HL-60/S4 (cell line): Measurements from ENCODE around the gene ARHGEF25.
"Not testable (repeated sequence)": the region's sequence is repeated elsewhere in the genome, so short reads cannot be mapped to it uniquely, and the experiment has no call there.

ENCODE experiments used
- in situ Hi-C: fragments of 300-500 bp; cut with MboI; formaldehyde crosslinking; loops from 2 replicates; pipeline ENCODE4 v1.14.3; 2022; ENCODE audit warnings: low sequenced_read_pairs

Gene ARHGEF25

DNA sequence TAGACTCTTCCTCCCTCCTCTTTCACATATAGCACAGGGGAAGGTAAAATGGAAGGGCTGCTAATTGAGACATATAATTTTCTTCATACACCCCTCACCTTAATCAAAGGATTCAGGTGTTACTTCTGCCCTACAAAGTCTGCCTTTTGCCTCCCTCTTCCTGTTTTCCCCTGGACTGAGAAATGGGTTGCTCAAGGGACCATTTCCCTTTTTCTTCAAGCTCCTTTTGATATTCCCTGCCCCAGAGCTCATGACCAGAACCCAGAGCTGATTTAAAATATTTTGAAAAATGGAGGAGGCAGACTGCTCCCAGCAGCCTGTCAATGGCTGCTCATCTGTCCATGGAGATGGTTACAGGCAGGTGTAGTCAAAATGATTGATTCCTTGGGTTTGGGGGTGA, 26.5 kb upstream of the ARHGEF25 start:
- in situ Hi-C loops, result no loop called here

- in situ Hi-C loops, result no loop called here
Measured at GRCh38 chr12:57585156-57585555, 26.1 kb upstream of the ARHGEF25 start.

GRCh38 chr12:57586128-57586527, 25.1 kb upstream of the ARHGEF25 start:
- in situ Hi-C loops, result no loop called here

DNA sequence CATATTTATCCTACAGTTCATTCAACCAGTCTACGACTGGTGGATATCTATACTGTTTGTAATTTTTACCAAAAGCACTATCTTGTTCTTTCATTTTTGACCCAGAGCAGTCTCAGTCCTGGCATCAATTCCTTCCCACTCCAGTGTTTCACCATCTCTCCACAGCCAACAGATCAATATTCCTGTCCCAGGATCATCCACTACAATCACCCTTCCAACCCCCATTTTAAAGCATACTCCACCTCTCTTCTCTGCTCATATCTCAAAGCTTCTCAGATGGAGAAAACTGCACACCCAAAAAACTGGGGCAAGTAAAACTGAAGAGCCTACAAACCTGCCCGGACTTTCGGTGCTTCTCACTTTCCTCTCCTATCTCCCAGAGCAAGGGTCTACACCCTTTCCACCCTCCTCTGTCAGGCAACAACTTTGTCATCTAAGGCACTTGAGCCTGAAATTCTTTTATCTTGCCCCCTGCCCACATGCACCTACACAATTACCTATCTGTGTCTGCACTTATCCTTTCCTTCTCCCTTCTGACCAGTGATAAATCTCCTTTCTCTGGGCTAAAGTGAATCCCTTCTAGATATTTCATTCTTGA, 24.3 kb upstream of the ARHGEF25 start:
- in situ Hi-C loops, result no loop called here

- in situ Hi-C loops, result not testable (repeated sequence)
Measured at GRCh38 chr12:57588951-57589610, 22.2 kb upstream of the ARHGEF25 start.

- in situ Hi-C loops, result no loop called here
Measured at GRCh38 chr12:57590479-57590863, 20.8 kb upstream of the ARHGEF25 start.

DNA sequence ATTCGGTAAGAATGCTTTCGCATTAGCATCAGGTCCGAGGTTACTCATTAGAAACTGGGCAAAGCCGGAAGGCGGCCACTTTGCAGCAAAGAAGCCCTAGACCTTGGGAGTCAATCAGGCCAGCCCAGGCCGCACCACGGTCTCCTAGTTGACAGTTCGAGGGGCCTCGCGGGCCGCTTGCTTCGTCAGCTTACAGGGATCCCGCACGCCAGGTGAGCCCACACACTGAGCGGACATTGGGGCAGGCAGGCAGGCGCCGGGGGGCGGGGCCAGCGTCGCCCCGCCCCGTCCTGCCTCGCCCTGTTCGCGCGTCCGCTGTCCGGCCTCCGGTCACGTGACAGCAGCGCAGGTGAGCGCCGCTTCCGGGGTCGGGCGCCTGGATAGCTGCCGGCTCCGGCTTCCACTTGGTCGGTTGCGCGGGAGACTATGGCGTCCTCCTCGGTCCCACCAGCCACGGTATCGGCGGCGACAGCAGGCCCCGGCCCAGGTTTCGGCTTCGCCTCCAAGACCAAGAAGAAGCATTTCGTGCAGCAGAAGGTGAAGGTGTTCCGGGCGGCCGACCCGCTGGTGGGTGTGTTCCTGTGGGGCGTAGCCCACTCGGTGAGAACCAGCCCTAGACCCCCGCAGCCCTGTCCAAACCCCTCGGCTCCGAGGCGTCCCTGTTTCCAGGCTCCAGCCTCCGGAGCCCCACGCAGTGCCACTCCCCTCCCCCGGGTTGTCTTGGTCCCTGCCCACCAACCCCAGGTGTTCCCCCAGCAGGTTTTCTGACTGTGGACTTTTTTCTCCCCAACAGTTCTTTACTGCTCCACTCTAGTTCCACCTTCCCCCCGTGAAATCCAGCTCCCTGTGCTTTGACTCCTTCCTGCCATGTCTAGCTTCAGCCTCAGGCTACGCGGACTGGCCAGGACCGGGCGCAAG, 20.1 kb upstream of the ARHGEF25 start, which contains the start of gene PIP4K2C:
PIP4K2C (plus strand) TSS at position 329 of the 918 bp plus-strand sequence; CDS start at position 427, 98 bp downstream.
- in situ Hi-C loops, result no loop called here

- in situ Hi-C loops, result no loop called here
Measured at GRCh38 chr12:57591782-57592325, 19.4 kb upstream of the ARHGEF25 start.

- in situ Hi-C loops, result no loop called here
Measured at GRCh38 chr12:57592551-57593165, 18.6 kb upstream of the ARHGEF25 start.

- in situ Hi-C loops, result no loop called here
Measured at GRCh38 chr12:57593187-57593586, 18.0 kb upstream of the ARHGEF25 start.

- in situ Hi-C loops, result no loop called here
Measured at GRCh38 chr12:57600395-57600794, 10.8 kb upstream of the ARHGEF25 start.

- in situ Hi-C loops, result no loop called here
Measured at GRCh38 chr12:57602544-57602943, 8.7 kb upstream of the ARHGEF25 start.

- in situ Hi-C loops, result no loop called here
Measured at GRCh38 chr12:57603324-57603723, 7.9 kb upstream of the ARHGEF25 start.

DNA sequence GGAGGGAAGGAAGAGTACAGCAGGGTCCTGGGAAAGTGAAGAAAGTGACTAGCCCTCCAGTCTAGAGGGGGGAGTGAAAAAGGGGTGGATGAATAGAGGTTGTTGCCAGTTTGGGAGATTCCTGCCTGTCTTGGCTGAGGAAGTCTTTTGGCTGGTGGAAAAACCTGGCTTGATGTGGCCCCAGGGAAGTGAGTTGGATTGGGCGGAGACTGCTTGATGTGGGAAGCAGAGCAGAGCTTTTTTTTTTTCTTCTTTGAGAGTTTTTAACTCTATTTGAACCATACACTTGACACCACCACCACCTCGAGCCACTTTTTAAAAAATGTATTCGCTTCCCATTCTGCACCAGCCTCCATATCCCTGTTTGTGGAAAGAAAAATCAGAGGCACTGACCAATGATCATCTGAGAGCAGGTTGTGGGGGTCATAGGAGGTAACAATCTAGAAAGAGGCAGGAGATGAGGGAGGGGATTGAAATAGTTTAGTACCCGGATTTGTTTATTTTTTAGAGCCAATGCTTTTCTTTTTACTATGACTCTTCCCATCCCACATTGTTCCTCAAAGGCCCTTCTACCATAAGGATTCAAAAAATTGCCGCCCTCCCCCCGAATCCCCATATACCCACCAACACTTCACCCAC, 7.3 kb upstream of the ARHGEF25 start:
- in situ Hi-C loops, result no loop called here

GRCh38 chr12:57604454-57604991, 6.7 kb upstream of the ARHGEF25 start, which contains the start of gene DTX3:
TSS of gene DTX3 (plus strand) at chr12:57604824. CDS start at chr12:57606518, 1,694 bp downstream.
- in situ Hi-C loops, result no loop called here

DNA sequence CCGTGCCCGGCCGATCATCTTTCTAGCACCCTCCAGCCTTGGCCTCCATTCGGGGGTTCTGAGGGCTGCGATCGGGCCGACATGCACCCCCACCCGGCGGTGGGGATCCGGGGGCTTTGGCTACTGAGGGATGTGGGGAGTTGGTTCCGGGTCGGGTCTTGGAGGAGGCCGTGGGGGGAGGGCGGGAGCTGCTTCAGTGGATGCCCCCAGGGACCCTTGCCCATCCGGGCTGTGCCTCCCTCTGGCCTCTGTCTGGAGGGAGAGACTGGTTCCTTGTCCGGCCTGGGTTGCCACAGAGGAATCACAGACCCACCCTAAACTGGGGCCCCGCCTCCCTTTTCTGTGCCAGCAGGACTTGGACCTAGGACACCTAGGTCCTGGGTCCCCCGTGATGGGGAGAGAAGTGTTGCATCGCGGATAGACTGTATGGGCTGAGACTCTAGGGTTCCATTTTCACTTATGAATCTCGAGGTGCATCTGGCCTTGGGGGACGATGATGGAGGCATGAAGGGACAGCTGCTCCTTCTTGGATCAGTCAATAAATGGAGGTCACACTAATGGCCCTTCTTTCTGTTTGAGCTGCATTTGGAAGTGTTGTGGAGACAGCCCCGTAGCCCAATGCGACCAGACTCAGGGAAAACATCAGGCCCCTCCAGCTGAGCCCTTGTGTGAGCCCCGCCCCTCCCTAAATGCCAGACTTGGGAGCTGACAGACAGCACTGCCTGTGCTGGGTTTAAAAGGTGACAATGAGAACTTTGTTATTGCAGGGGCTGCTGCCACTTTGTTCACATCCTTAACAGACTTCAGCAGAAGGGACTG, 6.0 kb upstream of the ARHGEF25 start:
- in situ Hi-C loops, result no loop called here

DNA sequence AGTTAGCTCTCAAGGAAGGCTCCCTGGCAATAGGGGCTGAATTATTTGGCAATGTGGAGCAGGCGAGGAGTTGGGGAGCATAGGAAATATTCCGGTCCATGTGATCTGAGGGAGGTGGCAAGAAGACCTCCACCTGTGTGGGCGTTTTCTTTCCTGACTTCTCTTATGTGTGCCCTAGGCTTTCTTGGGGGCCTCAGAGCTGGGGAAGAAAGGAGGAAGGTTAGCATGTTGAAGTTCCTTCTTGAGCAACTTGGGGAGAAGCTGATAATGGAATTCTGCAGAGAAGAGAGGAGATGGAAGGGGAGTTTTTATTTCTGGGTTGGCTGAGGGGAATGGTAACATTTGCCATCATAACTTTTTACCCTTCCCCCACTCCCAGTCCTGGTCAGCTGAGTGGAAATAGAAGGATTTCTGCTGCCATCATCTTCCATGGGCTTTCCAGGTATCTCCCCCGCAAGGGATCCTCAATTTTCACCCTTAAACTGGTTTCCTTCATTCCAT, 5.4 kb upstream of the ARHGEF25 start:
- in situ Hi-C loops, result no loop called here

DNA sequence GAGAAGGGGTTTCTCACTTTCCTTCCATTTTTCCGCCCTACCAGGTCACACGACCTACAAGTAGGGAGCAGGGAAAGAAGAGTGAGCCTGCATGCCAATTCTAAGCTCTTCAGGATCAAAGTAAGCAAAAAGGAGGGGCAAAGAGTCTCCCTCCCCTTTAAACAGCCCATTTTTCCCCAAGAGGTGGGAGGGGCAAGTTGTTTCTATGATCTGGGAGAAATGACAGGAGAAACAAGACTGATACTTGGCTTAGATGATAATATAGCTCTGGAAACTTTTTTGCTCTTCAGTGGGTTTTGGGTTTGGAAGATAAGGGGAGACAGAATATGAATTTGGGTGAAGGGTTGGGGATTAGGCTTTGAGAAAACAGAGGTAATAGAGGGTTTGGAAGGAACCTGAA, 4.8 kb upstream of the ARHGEF25 start:
- in situ Hi-C loops, result no loop called here

DNA sequence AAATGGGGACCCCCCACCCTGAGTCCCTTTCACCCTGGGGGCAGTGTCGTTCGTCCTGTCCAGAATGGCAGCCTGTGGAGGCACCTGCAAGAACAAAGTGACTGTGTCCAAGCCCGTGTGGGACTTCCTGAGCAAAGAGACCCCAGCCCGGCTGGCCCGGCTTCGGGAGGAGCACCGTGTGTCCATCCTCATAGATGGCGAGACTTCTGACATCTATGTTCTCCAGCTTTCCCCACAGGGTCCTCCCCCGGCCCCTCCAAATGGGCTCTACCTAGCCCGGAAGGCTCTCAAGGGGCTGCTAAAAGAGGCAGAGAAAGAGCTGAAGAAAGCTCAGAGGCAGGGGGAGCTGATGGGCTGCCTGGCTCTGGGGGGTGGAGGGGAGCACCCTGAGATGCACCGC, 4.4 kb upstream of the ARHGEF25 start:
- in situ Hi-C loops, result no loop called here
